ENCODE data around the gene CARMIL1. TPM values are rescaled to one million over a fixed set of nuclear protein-coding genes. Genes with fewer than 3 reads are reported as not detected.

The CARMIL1 gene
- total RNA-seq, 2 experiments from 2014 or later: 3.9 to 4.7 TPM

DNA sequence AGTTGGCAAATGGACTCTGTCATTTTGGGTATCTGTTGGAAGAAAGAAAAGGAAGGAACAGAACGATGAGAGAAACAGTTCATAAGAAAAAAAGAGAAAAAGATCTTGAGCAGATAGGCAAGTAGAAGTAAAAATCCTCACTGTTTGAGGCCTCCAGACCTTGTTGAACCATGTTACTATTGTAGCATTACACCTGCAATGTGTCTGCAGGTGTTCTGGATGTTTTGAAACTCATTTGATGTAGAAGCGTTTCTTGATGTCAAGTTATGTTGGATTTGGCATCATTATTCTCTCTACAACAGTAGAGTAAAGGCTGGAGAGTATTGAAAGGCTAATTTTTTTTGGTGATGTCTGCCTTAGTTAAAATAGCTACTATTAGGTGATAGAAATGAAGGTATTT lies 108.7 kb downstream of the CARMIL1 start:
- Mint-ChIP-seq H3K27ac (no peak overlapping the region), H3K27me3 (no peaks in the 10 kb centered on the region), H3K36me3 (ENCODE audit: low read depth) (no peaks in the 10 kb centered on the region), H3K4me1 (ENCODE audit: low read depth) (peaks cover 26% of the 10 kb centered on the region), H3K4me3 (no peak overlapping the region), H3K9me3 (no peaks in the 10 kb centered on the region)
- Histone ChIP-seq H3K27me3 (ENCODE audit: control insufficient read depth in 1 of 2, insufficient read depth in 2 of 2, low read length in 2 of 2) (no peaks in the 10 kb centered on the region), H3K4me3 (ENCODE audit: low read length) (no peak overlapping the region), H3K4me1 (ENCODE audit: insufficient read depth, low read length) (no peaks in the 10 kb centered on the region), H3K27ac (ENCODE audit: low read depth in 1 of 2, low read length in 2 of 2) (no peak overlapping the region), H3K36me3 (ENCODE audit: insufficient read depth, low read length) (no peaks in the 10 kb centered on the region), H3K9me3 (ENCODE audit: control insufficient read depth in 1 of 2, insufficient read depth in 1 of 2, low read length in 2 of 2) (no peaks in the 10 kb centered on the region)
- DNase-seq (no peak), ATAC-seq (ENCODE audit: poor library complexity) (no peak)
- TF ChIP-seq, protein P1, sequence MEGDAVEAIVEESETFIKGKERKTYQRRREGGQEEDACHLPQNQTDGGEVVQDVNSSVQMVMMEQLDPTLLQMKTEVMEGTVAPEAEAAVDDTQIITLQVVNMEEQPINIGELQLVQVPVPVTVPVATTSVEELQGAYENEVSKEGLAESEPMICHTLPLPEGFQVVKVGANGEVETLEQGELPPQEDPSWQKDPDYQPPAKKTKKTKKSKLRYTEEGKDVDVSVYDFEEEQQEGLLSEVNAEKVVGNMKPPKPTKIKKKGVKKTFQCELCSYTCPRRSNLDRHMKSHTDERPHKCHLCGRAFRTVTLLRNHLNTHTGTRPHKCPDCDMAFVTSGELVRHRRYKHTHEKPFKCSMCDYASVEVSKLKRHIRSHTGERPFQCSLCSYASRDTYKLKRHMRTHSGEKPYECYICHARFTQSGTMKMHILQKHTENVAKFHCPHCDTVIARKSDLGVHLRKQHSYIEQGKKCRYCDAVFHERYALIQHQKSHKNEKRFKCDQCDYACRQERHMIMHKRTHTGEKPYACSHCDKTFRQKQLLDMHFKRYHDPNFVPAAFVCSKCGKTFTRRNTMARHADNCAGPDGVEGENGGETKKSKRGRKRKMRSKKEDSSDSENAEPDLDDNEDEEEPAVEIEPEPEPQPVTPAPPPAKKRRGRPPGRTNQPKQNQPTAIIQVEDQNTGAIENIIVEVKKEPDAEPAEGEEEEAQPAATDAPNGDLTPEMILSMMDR (IDR thresholded peaks at IDR 0.05): no peak
- POLR2A ChIA-PET: interaction anchor here (0.6 kb wide), 1 partner anchor 575 kb away, joined by 3 read pairs; the partner anchor contains the start of gene TRIM38
- intact Hi-C loops (cut with DNase I, micrococcal nuclease): no loop called here
- CTCF ChIA-PET: no interaction called here

DNA sequence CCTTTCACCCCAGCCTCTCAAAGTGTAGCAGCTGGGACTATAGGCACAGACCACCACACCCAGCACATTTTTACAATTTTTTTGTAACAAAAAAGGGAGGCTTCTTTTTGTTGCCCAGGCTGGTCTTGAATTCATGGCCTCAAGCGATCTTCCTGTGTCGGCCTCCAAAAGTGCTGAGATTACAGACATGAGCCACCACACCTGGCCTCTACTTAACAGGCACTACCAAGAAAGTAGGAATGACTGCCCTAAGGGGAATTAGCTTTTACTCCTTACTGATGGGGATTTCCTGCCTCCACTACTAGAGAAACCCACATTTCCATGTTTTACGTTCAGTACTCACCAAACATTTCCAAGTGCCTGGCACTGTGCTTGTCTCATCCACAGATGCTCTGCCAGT lies 109.6 kb downstream of the CARMIL1 start:
- intact Hi-C loops (cut with DNase I, micrococcal nuclease): no loop called here
- Mint-ChIP-seq H3K36me3 (ENCODE audit: low read depth) (no peaks in the 10 kb centered on the region), H3K4me3 (no peak overlapping the region), H3K9me3 (no peaks in the 10 kb centered on the region), H3K27ac (no peak overlapping the region), H3K27me3 (no peaks in the 10 kb centered on the region), H3K4me1 (ENCODE audit: low read depth) (peaks cover 26% of the 10 kb centered on the region)
- Histone ChIP-seq H3K27ac (ENCODE audit: low read depth in 1 of 2, low read length in 2 of 2) (no peak overlapping the region), H3K36me3 (ENCODE audit: insufficient read depth, low read length) (no peaks in the 10 kb centered on the region), H3K4me3 (ENCODE audit: low read length) (no peak overlapping the region), H3K27me3 (ENCODE audit: control insufficient read depth in 1 of 2, insufficient read depth in 2 of 2, low read length in 2 of 2) (no peaks in the 10 kb centered on the region), H3K9me3 (ENCODE audit: control insufficient read depth in 1 of 2, insufficient read depth in 1 of 2, low read length in 2 of 2) (no peaks in the 10 kb centered on the region), H3K4me1 (ENCODE audit: insufficient read depth, low read length) (no peaks in the 10 kb centered on the region)
- POLR2A ChIA-PET: interaction anchor here (0.6 kb wide), 1 partner anchor 574 kb away, joined by 3 read pairs; the partner anchor contains the start of gene TRIM38
- TF ChIP-seq, protein P1 (IDR thresholded peaks at IDR 0.05): no peak
- ATAC-seq (ENCODE audit: poor library complexity): no peak
- CTCF ChIA-PET: no interaction called here
- DNase-seq: no peak

DNA sequence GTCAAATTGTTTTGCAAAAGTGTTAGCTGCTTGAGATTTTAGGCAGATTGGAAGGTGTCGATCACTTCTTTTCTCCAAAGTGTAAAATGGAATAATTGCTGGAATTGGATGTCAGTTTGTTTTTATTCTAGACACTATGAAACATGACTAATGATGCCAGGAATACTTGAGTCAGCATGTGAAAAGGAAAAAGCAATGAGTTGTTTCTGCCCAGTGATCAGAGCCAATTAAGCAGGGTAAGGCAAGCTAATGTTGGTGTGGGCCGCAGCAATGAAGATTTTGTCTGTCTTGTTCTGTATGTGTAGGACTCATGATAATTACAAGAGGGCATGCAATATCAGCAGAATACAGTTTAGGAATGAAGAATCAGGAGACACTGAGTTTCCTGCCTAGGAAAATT lies 110.3 kb downstream of the CARMIL1 start:
- POLR2A ChIA-PET: no interaction called here
- Mint-ChIP-seq H3K27me3 (no peaks in the 10 kb centered on the region), H3K9me3 (no peaks in the 10 kb centered on the region), H3K27ac (no peak overlapping the region), H3K4me3 (no peak overlapping the region), H3K36me3 (ENCODE audit: low read depth) (no peaks in the 10 kb centered on the region), H3K4me1 (ENCODE audit: low read depth) (peaks cover 26% of the 10 kb centered on the region)
- H3K27me3 ChIP-seq (ENCODE audit: control insufficient read depth in 1 of 2, insufficient read depth in 2 of 2, low read length in 2 of 2): no peaks in the 10 kb centered on the region
- ATAC-seq (ENCODE audit: poor library complexity): no peak
- no peaks in the 10 kb centered on the region for H3K9me3 ChIP-seq (ENCODE audit: control insufficient read depth in 1 of 2, insufficient read depth in 1 of 2, low read length in 2 of 2)
- H3K27ac ChIP-seq (ENCODE audit: low read depth in 1 of 2, low read length in 2 of 2): no peak overlapping the region
- H3K4me3 ChIP-seq (ENCODE audit: low read length): no peak overlapping the region
- TF ChIP-seq, protein P1 (IDR thresholded peaks at IDR 0.05): no peak
- H3K4me1 ChIP-seq (ENCODE audit: insufficient read depth, low read length): no peaks in the 10 kb centered on the region
- intact Hi-C loops (cut with DNase I, micrococcal nuclease): no loop called here
- DNase-seq: no peak
- CTCF ChIA-PET: no interaction called here
- H3K36me3 ChIP-seq (ENCODE audit: insufficient read depth, low read length): no peaks in the 10 kb centered on the region

Measured in CD4-positive, alpha-beta T cell (primary cell).